ENCODE results near the gene SCYL3. TPM values are rescaled to one million over a fixed set of nuclear protein-coding genes. Genes with fewer than 3 reads are reported as not detected.

Gene SCYL3
- total and polyA plus RNA-seq, 2 of the 13 experiments (the other 11 are each of a cell fraction or from before 2014, with no cell fraction given): 3.3 to 4.9 TPM

DNA sequence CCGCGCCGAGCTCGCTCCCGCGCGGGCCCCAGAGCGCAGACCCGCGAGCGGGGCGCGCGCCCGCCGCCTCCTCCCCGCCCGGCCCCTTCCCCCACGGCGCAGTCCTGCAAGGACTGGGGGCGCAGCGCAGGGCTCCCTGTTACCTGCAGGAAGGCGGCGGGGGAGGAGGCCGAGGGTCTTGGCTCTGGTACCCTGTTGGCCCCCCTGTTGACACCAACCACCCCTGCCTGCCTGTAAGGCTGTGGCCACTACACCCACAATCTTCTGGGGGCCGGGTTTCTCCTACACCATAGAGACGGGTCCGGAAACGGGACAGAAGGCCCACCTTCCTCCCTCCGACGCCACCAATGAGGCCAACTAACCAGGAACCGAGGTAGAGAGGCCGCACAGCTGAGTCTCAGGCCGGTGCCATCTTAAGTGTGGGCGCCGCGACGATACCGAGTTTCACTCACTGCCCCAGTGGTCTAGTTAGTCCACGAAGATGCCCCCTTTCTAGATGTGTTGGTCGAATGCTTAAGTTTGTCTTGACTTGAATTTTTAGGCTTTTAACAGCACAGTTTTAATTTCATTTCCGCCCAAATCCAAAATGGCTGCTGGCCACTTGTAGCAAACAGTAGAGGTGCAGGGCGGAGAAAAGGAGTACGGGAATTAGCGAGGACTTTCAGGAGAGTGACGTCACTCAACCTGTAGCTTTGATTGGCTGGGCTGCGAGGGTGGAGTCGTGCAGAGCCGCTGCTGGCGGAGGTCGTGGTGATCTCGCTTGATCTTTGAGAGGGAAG lies at the start of gene SCYL3 (continued):
- TF ChIP-seq, protein P1, sequence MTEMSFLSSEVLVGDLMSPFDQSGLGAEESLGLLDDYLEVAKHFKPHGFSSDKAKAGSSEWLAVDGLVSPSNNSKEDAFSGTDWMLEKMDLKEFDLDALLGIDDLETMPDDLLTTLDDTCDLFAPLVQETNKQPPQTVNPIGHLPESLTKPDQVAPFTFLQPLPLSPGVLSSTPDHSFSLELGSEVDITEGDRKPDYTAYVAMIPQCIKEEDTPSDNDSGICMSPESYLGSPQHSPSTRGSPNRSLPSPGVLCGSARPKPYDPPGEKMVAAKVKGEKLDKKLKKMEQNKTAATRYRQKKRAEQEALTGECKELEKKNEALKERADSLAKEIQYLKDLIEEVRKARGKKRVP (CRISPR knock-in tag; IDR thresholded peaks at IDR 0.05): no peak
- TF ChIP-seq, protein P2, sequence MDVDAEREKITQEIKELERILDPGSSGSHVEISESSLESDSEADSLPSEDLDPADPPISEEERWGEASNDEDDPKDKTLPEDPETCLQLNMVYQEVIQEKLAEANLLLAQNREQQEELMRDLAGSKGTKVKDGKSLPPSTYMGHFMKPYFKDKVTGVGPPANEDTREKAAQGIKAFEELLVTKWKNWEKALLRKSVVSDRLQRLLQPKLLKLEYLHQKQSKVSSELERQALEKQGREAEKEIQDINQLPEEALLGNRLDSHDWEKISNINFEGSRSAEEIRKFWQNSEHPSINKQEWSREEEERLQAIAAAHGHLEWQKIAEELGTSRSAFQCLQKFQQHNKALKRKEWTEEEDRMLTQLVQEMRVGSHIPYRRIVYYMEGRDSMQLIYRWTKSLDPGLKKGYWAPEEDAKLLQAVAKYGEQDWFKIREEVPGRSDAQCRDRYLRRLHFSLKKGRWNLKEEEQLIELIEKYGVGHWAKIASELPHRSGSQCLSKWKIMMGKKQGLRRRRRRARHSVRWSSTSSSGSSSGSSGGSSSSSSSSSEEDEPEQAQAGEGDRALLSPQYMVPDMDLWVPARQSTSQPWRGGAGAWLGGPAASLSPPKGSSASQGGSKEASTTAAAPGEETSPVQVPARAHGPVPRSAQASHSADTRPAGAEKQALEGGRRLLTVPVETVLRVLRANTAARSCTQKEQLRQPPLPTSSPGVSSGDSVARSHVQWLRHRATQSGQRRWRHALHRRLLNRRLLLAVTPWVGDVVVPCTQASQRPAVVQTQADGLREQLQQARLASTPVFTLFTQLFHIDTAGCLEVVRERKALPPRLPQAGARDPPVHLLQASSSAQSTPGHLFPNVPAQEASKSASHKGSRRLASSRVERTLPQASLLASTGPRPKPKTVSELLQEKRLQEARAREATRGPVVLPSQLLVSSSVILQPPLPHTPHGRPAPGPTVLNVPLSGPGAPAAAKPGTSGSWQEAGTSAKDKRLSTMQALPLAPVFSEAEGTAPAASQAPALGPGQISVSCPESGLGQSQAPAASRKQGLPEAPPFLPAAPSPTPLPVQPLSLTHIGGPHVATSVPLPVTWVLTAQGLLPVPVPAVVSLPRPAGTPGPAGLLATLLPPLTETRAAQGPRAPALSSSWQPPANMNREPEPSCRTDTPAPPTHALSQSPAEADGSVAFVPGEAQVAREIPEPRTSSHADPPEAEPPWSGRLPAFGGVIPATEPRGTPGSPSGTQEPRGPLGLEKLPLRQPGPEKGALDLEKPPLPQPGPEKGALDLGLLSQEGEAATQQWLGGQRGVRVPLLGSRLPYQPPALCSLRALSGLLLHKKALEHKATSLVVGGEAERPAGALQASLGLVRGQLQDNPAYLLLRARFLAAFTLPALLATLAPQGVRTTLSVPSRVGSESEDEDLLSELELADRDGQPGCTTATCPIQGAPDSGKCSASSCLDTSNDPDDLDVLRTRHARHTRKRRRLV (CRISPR knock-in tag; IDR thresholded peaks at IDR 0.05): peak; percentile 47; the same call in 1 of the 2 replicates
- TF ChIP-seq ZFX (CRISPR knock-in tag; IDR thresholded peaks at IDR 0.05; ENCODE audit: low read depth) (peak; percentile 86), TOPORS (CRISPR knock-in tag; IDR thresholded peaks at IDR 0.05) (no peak), ZSCAN25 (CRISPR knock-in tag; IDR thresholded peaks at IDR 0.05) (0 out of 2 replicates have a peak, but pooled peaks have one; percentile 44), AHR (CRISPR knock-in tag; IDR thresholded peaks at IDR 0.05) (peak; percentile 33; the same call in 1 of the 2 replicates), ZNF598 (CRISPR knock-in tag; IDR thresholded peaks at IDR 0.05; ENCODE audit: borderline replicate concordance) (0 out of 2 replicates have a peak, but pooled peaks have one; percentile 64), ZFP90 (CRISPR knock-in tag; IDR thresholded peaks at IDR 0.05; ENCODE audit: borderline replicate concordance) (0 out of 2 replicates have a peak, but pooled peaks have one; percentile 44), ZNF761 (CRISPR knock-in tag; conservative IDR thresholded peaks at IDR 0.05) (no peak), ZNF589 (CRISPR knock-in tag; conservative IDR thresholded peaks at IDR 0.05) (no peak), ZNF33B (CRISPR knock-in tag; IDR thresholded peaks at IDR 0.05) (peak; percentile 72; the same call in 1 of the 2 replicates), ASH2L (IDR thresholded peaks at IDR 0.05; ENCODE audit: insufficient read length, low read depth, low read length) (peak; percentile 81), HOXA3 (CRISPR knock-in tag; IDR thresholded peaks at IDR 0.05) (peak; percentile 100)
- TF ChIP-seq, protein P3, sequence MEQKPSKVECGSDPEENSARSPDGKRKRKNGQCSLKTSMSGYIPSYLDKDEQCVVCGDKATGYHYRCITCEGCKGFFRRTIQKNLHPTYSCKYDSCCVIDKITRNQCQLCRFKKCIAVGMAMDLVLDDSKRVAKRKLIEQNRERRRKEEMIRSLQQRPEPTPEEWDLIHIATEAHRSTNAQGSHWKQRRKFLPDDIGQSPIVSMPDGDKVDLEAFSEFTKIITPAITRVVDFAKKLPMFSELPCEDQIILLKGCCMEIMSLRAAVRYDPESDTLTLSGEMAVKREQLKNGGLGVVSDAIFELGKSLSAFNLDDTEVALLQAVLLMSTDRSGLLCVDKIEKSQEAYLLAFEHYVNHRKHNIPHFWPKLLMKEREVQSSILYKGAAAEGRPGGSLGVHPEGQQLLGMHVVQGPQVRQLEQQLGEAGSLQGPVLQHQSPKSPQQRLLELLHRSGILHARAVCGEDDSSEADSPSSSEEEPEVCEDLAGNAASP (CRISPR knock-in tag; IDR thresholded peaks at IDR 0.05; ENCODE audit: borderline replicate concordance): 0 out of 2 replicates have a peak, but pooled peaks have one; percentile 25
- TF ChIP-seq, protein P4, sequence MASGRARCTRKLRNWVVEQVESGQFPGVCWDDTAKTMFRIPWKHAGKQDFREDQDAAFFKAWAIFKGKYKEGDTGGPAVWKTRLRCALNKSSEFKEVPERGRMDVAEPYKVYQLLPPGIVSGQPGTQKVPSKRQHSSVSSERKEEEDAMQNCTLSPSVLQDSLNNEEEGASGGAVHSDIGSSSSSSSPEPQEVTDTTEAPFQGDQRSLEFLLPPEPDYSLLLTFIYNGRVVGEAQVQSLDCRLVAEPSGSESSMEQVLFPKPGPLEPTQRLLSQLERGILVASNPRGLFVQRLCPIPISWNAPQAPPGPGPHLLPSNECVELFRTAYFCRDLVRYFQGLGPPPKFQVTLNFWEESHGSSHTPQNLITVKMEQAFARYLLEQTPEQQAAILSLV (CRISPR knock-in tag; IDR thresholded peaks at IDR 0.05; ENCODE audit: borderline replicate concordance): peak; percentile 34; the same call in 1 of the 2 replicates
- TF ChIP-seq, protein P5, sequence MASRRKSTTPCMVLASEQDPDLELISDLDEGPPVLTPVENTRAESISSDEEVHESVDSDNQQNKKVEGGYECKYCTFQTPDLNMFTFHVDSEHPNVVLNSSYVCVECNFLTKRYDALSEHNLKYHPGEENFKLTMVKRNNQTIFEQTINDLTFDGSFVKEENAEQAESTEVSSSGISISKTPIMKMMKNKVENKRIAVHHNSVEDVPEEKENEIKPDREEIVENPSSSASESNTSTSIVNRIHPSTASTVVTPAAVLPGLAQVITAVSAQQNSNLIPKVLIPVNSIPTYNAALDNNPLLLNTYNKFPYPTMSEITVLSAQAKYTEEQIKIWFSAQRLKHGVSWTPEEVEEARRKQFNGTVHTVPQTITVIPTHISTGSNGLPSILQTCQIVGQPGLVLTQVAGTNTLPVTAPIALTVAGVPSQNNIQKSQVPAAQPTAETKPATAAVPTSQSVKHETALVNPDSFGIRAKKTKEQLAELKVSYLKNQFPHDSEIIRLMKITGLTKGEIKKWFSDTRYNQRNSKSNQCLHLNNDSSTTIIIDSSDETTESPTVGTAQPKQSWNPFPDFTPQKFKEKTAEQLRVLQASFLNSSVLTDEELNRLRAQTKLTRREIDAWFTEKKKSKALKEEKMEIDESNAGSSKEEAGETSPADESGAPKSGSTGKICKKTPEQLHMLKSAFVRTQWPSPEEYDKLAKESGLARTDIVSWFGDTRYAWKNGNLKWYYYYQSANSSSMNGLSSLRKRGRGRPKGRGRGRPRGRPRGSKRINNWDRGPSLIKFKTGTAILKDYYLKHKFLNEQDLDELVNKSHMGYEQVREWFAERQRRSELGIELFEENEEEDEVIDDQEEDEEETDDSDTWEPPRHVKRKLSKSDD (CRISPR knock-in tag; IDR thresholded peaks at IDR 0.05; ENCODE audit: low read depth): peak; percentile 99

Data from HepG2 (cell line).